Colon (tissue), 2 donors: ENCODE data around the gene ZNF593OS.

Experiments used
- FAIRE-seq: peaks from 2 replicates; lab custom pipeline; 2012; peaks lifted over from hg19 to GRCh38; lab: Jason Lieb, UNC
- donor health status: control.
- donor health status: control.

The ZNF593OS gene

GRCh38 chr1:26158908-26159742, 12.5 kb downstream of the ZNF593OS start, which contains the start of gene FAM110D:
Gene FAM110D, plus strand, starts transcription at chr1:26159079. Its CDS starts 2,213 bp downstream, at chr1:26161292.
- FAIRE-seq, result no peak

- FAIRE-seq, result no peak
These were observed 13.2 kb downstream of the ZNF593OS start for GRCh38 chr1:26158271-26158907.

GRCh38 chr1:26156285-26157038, 15.2 kb downstream of the ZNF593OS start:
- FAIRE-seq, result no peak

DNA sequence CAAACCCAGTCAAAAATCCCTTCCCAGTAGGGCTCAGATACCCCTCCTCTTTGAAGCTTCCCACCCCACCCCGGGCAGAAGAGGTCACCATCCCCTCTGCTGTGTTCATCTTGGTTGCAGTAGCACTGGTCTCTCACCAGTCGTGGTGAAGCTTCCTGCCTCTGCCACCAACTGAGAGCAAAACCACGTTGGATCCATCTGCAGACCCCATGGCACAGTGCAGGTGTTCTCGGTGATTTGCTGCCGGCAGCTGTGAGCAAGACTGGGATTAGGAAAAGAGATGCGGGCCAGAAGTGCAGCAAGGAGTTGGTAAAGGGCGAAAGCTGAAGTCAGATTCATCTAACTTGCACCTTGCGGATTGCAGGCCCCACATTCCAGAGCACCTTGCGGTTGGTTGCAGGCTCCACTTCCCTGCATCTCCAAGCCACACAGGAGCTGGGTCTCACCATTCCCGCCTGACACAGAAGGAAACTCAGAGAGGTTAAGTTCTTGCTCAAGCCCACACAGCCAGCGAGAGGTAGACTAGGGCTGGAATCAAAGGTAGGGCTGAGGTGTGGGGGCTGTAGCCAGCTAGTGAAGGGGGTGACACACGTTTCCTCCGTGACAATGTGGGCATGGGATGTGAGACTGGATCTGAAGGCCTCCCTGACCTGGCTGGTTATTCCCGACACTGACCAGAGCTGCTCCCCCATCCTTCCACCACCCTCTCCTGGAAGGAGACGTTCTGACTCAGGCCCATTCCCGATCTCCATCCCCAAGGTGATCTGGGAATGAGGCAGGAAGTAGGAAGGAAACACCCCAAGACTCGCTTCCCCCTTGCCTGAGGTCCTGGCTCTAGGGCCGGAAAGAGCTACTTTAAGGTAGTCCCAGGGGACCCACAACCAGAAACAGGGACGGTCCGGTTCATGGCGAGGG, 16.0 kb downstream of the ZNF593OS start:
- FAIRE-seq, result no peak

GRCh38 chr1:26154750-26155149, 16.9 kb downstream of the ZNF593OS start:
- no peak for FAIRE-seq

DNA sequence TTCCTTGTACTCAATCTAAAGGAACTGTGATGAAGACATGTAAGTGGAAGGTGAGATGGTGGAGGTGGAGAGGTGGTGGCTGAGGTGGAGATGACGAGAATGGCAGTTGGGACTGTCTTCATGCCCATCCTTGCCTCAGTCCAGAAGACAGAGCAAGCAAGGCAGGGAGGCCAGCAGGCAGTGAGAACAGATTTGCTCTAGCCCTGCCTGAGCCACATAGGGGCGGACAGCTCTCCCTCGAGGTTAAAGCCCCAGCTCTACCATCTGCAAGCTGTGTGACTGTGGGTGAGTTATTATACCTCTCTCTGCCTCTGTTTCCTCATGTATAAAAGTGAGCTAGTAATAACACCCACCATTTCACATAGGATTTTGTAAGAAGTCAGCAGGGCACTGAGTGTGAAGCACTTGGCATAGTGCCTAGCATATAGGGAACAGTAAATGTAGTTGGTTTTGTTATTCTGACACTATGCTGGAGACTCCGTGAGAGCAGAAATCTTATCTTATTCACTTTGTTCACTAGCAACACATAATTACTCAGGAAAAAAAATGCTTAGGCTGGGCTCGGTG, 17.6 kb downstream of the ZNF593OS start:
- FAIRE-seq, result no peak

DNA sequence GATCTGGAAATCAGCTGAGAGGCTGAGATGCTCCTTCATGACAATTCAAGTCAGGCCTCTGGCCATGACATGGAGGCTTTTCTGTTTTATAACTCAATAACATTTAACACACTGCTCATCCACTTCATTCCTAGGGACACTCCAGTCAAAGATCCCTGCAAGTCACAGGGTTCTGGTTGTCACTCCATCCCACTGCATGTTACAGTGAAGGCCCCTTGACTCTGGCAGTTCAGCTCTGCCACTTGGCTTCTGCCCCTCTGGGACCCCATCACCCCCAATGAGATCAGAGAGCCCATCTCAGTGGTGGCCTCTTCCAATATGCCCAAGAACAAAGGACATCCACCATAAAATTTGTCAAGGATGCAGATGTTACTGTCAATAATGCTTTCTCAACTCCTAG, 22.7 kb downstream of the ZNF593OS start:
- FAIRE-seq, result no peak

DNA sequence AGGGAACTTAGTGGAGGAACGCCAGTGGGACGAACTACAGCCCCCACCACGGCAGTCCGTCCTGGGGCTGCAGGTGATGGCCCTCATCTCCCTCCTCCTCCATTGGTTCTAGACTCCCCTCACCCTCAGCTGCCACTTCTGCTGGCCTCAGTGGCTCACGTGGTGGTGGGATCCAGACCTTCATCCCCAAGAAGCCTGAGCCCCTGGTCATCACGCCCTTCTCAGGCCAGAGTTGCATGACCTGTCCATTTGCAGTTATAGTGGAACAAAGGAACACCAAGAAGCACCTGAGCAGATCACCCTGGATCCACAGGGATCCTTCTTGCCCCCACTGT, 25.7 kb downstream of the ZNF593OS start:
- no peak for FAIRE-seq

- FAIRE-seq, result no peak
These were observed 26.3 kb downstream of the ZNF593OS start for GRCh38 chr1:26145041-26145959.

- FAIRE-seq, result no peak
These were observed 29.5 kb downstream of the ZNF593OS start for GRCh38 chr1:26142159-26142558.

GRCh38 chr1:26138974-26139558, 32.6 kb downstream of the ZNF593OS start:
- FAIRE-seq, result no peak

DNA sequence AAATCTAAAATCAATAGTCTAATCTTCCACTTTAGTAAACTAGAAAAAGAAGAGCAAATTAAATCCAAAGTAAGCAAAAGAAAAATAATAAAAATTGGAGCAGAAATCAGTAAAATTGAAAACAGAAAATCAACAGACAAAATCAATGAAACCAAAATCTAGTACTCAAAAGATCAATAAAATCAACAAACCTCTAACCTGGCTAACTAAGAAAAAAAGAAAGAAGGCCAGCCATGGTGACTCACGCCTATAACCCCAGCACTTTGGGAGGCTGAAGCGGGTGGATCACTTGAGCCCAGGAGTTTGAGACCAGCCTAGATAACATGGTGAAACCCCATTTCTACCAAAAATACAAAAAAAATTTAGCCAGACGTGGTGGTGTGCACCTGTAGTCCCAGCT, 37.2 kb downstream of the ZNF593OS start:
- no peak for FAIRE-seq

DNA sequence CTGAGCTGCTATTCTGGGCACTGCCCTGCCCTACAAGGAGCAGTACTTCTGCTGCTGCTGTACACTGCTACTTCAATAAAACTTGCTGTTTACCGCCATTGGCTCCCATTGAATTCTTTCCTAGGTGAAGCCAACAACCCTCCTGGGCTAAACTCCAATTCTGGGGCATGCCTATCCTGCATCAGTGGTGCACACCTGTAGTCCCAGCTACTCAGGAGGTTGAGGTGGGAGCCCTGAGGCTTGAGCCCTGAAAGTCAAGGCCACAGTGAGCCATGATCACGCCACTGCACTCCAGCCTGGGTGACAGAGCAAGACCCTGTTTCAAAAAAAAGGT, 38.8 kb downstream of the ZNF593OS start:
- FAIRE-seq, result no peak

DNA sequence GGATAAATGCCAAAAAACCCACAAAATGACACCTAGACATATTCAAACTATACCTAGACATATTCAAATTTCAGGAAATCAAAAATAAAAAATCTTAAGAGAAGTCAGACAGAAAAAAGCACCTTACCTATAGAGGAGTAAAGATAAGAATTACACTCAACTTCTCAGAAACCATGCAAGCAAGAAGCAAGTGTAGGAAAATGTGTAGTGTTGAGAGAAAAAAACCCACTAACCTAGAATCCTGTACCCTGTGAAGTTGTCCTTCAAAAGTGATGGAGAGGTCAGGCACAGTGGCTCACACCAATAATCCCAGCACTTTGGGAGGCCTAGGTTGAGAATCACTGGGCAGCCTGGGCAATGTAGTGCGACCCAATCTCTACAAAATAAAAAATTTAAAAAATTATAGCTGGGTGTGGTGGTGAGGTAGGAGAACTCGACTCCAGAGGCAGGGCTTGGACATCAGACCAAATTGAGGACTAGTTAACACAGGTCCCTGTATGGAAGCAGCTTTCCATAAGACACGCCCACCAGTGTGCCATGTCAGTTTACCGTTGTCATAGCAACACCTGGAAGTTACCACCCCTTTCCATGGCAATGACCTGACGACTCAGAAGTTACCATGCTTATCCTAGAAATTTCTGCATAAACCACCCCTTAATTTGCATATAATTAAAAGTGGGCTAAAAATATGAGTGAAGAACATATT, 39.4 kb downstream of the ZNF593OS start:
- FAIRE-seq, result no peak

- no peak for FAIRE-seq
These were observed 40.9 kb downstream of the ZNF593OS start for GRCh38 chr1:26130695-26131094.

DNA sequence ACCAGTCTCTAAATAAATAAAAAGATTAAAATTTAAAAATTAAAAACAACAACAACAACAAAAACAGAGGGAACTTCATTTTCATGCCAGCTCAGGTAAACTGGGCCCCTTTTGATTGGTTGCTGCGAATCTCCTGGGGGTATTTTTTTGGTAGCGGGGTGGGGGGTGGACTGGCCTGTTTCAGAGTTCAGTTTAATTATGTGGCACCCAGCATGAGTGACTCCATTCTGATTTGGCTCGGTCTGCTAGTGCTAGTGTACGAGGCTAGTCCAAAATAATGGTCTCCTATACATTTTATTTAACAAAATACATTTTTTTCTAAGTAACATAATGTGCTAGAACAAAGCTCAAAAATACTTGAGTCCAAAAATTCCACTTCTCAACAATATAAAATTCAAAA, 41.9 kb downstream of the ZNF593OS start:
- FAIRE-seq, result no peak

DNA sequence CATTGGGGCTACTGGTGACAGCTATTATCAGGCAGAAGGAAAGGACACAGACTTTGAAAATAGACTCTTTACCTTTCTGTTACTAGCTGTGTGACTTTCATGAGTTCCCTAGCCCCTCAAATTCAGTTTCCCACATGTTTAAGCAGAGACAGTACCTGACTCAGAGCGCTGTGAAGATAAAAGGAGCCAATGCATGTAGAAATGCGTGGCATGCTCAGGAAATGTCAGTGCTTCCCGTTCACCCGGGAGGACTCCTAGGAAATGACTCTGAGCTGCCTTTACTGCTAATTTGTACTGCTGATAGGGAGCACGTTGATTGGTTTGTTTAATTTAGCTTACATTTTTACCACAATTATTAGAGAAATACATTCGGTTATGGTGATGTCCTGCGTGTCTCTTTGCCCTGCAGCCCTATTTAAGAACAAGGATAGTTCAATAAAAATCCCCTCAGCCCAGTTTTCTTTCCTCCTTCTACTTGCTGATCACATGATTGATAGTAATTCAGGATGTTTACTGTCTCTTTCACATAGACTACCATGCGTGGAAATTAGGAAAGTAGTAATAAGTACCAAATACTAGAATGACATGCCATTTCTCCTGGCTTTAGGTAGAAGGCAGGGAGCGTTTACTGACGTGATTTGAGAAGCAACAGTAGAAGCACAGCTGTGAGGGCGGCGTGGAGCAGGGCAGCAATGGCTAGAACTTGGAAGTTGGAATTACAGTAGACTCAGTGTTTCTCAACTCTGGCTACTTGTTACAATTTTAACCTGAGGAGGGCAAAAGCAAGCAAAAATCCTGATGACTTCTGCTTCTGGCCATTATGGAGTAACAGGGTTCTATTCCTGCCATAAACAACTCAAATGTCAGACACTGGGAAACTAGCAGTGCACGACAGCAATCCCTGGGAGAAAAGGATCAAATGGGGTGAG, 44.1 kb downstream of the ZNF593OS start:
- FAIRE-seq, result no peak

DNA sequence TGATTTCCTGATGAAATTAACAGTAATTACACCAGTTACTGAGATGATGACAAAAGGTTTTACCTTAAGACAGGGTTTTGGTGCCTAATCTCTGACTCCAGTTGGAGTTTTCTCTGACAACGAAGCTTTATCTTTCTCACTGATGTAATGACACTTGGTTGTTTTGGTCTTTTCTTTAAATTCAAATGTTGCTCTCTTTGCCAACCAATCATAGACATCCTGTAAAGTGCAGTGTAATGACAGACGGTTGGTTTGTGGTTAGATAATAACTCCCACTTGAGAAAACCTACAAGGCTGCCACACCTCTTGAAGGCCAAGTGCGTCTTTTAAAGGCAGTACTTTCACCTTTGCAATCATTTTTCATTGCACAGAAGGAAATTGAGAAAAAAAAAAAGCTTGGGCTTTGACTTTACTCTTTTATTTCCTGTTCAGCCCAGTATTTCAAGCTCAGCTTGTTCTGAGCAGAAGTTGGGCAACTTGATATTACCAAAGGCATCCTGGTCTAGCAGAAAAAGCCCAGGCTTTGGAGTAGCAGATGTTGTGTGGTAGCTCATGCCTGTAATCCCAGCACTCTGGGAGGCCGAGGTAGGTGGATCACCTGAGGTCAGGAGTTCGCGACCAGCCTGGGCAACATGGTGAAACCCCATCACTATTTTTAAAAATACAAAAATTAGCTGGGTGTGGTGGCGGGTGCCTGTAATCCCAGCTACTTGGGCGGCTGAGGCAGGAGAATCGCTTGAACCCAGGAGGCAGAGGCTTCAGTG, 45.1 kb downstream of the ZNF593OS start:
- FAIRE-seq, result peak; percentile 90
